GM15510 (cell line): ENCODE data around the gene ST7L.

ENCODE experiments used
- POLR2A ChIP-seq: IDR thresholded peaks from 3 replicates; pipeline ENCODE4 v1.6.1; 2011; ENCODE audit warnings: borderline replicate concordance; ENCODE audit not compliant: insufficient read length; ENCODE audit errors: extremely low read depth

The ST7L gene

DNA sequence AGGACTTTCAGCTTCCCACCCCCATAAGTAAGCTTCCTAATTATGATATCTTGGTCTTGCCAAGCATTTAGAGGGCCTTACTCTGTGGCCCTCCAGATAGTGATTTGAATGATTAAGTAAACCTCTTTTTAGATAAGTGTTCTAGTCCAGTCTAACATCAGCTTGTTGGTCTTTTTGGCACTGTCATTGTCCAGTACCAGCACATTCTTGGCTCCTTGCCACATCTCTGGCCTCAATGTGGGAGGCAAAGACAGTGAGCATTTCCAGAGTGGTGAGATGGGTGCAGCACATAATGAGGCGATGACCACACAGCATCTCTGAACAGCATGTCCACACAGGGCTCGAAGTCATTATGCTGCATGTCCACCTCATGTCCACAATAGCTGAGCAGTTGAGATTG is 6.8 kb upstream of the ST7L start:
- TF ChIP-seq POLR2A: no peak

DNA sequence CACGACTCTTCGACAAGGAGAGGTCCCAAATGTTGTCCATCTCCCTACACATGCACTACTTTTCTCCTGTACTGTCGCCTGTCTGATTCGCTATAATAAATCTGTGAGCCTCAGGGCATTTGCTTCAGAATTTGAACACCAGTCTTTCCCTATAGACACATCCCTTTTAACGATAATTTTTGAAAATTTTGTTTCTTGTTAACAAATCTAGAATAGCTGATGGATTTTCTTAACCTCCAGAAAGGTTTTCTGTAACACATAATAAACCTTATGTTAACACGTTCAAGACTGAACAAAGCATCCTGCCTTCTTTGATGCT is 1.4 kb upstream of the ST7L start:
- TF ChIP-seq POLR2A: no peak

DNA sequence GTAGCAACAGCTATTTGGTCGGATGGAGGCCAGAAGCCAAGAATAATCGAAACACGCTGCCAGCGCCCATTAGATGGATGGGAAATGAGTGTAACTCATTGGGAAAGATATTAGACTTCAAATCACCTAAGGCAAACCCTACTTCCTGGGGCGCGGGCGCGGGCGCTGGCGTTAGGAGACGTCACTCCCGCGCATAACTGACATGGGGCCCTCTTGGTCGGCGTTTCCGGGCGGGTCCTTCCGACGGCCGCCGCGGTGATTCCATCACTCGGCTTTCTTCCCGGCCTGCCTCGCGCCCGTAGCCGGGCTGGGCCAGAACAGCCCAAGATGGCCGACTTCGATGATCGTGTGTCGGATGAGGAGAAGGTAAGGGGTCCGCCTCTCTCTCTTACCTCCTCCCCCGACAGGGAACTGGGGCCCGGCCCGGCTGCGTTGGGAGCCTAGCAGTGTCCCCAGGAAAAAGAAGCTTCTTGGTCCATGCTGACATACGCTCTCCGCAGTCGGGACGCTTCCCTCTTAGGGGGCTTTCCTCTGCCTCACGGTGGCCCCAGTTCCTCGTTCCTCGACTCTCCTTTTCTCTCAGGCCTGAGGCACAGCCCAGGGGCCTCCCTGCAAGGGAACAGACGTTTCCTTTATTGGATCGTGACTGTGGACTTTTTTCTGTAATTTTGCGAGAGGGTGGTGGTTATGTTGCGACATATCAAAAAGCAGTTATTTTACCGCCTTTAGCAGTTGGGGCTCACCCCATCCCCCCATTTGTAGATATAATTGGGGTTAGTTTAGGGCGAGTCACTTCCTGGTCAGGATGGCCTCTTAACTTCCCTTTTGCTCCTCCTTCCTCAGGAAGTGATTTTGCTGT is 806 bp upstream of the ST7L start, which contains the start of gene CAPZA1:
CAPZA1 (plus strand) TSS at position 315 of the 859 bp plus-strand sequence; CDS start at position 328, 13 bp downstream.
- peak; percentile 92 for TF ChIP-seq POLR2A

DNA sequence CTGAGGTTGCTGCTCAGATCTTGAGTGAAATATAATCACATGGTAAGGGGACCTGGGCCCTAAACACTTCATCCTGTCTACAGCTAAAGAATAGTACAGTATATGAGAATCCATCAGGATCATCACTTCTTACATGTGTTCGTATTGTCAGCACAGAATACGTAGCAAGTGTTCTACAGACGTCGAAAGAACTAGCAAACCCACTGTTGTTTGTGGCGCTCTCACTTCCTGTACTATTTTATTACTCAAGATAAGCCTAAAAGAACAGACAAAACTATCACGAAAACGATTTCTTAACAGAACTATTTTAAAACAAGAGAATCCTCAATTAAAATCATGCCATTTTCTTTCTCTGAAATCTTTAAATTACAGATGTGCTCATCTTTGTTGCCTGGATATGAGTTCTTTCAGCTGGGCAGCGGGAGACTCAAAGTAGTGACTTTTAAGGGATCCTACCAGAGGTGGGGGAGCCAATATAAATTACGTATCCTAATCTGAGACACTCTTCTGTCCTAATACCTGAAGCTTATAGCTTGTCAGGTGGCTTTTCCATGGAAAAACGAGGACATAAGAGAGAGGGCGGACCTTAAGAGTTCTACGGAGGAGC is 724 bp downstream of the ST7L start:
- TF ChIP-seq POLR2A: no peak

DNA sequence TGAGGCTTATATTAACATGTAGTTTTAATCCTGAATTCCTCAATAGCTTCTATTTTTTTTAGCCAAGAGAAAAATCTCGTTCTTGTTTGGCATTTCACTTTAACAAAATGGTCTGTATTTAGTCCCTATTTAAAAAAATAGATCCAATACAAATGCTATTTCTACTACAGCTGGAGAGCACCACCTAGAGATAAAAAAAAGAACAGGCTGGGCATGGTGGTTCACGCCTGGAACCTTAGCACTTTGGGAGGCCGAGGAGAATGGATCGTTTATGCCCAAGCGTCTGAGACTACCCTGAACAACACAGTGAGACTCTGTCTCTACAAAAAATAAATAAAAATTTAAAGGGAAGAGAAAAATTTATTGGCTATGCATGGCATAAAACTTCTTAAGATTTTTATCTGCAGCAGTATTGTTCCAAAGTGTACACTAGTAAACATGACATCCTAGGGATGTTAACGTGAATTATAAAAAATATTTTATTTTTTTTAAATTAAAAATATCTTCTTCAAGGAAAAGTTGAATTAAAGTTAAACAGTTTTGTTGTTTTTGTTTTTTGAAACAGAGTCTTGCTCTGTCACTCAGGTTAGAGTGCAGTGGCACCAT is 4.4 kb downstream of the ST7L start:
- no peak for TF ChIP-seq POLR2A

- TF ChIP-seq POLR2A: no peak
Measured at GRCh38 chr1:112605633-112606327, 13.2 kb downstream of the ST7L start.

GRCh38 chr1:112603541-112603940 is 15.4 kb downstream of the ST7L start:
- no peak for TF ChIP-seq POLR2A

- TF ChIP-seq POLR2A: no peak
Measured at GRCh38 chr1:112603012-112603411, 15.9 kb downstream of the ST7L start.

DNA sequence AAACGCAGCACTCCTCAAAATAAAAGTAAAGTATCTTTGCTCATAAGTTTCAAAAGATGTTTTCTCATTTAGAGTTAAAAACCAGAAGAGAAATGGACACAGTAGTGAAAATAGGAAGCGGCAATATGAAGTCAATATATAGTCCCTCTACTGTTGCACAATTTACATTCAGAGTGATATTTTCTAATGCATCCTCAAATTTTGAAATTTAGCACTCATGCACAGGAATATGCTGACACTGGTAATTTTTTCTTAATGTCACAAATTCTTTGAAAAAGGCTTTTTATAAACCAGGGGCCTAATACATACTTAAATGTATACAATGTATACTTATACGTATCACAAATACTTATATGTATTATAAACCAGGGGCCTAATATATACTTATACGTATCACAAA is 19.5 kb downstream of the ST7L start:
- no peak for TF ChIP-seq POLR2A

DNA sequence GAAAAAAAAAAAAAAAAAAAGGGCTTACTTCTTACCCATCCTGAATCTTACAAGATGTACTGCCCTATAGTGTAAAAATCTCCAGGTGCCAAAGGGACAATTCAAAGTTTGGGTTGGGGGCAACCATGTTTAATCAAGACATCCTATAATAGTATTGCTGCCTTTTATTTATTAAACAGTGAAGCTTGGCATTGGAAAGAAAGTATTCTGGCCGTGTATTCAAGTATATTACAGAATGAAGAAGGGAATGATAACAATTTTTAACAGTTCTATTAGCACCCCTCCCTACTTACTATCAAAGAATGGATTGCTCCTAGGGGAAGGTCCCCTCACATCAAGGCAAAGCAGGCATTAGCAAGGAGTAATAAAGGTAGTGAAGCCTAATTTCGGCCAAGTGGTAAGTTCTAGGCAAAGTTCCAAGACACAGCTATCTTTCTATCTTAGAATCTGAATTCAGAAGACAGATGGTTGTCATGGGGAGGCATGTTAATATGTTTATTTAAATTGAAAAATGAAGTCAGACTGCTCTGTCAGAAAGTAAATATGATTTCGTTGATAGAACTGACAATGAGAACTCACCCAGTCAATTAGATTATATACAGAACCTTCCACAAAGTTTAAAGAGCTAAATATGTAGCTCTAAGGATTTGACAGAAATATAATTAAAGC is 24.6 kb downstream of the ST7L start:
- TF ChIP-seq POLR2A: no peak

GRCh38 chr1:112589766-112590165 is 29.2 kb downstream of the ST7L start:
- no peak for TF ChIP-seq POLR2A

DNA sequence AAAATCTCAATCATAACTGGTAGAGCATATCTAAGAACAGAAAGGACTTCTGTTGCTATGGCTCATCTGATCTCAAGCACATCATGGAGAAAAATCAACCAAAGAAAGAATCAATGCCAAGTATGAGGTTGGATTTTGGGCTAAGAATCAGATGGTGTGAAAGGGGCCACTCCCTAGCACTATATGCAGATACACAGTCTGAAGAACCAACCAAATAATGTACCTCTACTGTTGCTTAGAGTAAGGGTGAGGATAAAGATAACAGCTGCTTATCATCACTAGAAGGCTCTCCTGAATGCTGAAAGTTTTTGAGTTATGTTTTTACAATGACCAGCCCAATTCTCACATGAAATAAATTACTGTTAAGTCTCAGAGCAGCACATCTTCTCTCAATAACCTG is 35.6 kb downstream of the ST7L start:
- no peak for TF ChIP-seq POLR2A

- TF ChIP-seq POLR2A: no peak
Measured at GRCh38 chr1:112581586-112582192, 37.3 kb downstream of the ST7L start.

- no peak for TF ChIP-seq POLR2A
Measured at GRCh38 chr1:112579801-112580510, 39.0 kb downstream of the ST7L start.

DNA sequence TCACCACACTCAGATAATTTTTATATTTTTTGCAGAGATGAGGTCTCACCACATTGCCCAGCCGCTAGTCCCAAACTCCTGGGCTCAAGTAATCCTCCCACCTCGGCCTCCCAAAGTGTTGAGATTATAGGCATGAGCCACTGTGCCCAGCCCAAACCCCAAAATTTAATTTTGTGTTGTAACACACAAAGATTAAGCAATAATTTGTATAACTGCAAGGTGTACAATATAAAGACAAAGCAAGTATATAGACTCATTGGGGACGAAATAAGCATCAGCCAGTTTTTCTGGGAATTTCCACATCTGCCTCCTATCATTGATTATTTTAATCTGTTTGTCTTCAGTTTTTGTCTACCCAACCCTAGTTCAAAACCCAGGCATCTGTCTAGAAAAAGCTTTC is 42.7 kb downstream of the ST7L start:
- TF ChIP-seq POLR2A: no peak
